K562 (cell line): ENCODE measurements around the gene MITF. TPM values are rescaled to one million over a fixed set of nuclear protein-coding genes. Genes with fewer than 3 reads are reported as not detected.

Source experiments
- CAMTA2 ChIP-seq: fragments of 250-450 bp; sonication (Bioruptor Pico); conservative IDR thresholded peaks from 2 replicates; pipeline ENCODE4 v1.5.1; 2022
- CBX1 ChIP-seq: sonication (generic); IDR thresholded peaks from 2 replicates; pipeline ENCODE4 v1.6.1; 2016; ENCODE audit warnings: antibody characterized with exemption, low read depth, mild to moderate bottlenecking
- CCAR2 ChIP-seq: fragments of 200-400 bp; formaldehyde crosslinking; IDR thresholded peaks from 2 replicates; pipeline ENCODE4 v1.6.1; 2017; ENCODE audit warnings: mild to moderate bottlenecking, low read depth, low read length
- CHD2 ChIP-seq: IDR thresholded peaks from 2 replicates; pipeline ENCODE4 v1.6.1; 2011; ENCODE audit warnings: low read depth, low read length
- ETS1 ChIP-seq: conservative IDR thresholded peaks from 2 replicates; pipeline ENCODE4 v1.6.1; 2011; ENCODE audit warnings: low read depth, mild to moderate bottlenecking, low read length; ENCODE audit not compliant: control insufficient read depth
- HCFC1 ChIP-seq: IDR thresholded peaks from 2 replicates; pipeline ENCODE4 v1.6.1; 2012; ENCODE audit warnings: low read depth, low read length, improper control_type of control experiment
- KAT7 ChIP-seq: sonication (generic); formaldehyde crosslinking; IDR thresholded peaks from 2 replicates; pipeline ENCODE4 v1.8.0; 2022; ENCODE audit warnings: missing genetic modification reagents, mild to moderate bottlenecking, borderline replicate concordance
- MNT ChIP-seq, 2 experiments: fragments of 450-650 bp; conservative IDR thresholded peaks; 2 replicates each; pipeline ENCODE4 v1.6.1; 2017; ENCODE audit warnings: mild to moderate bottlenecking in 2 of 2, moderate library complexity in 2 of 2
- NR2C2 ChIP-seq, 2 experiments: fragments of 200-800 bp in 1 of 2; sonication (Bioruptor generic) in 1 of 2; sonication (generic) in 1 of 2; formaldehyde crosslinking in 1 of 2; IDR thresholded peaks; 2 replicates each; pipeline versions ENCODE4 v1.6.1 to v1.8.0; 2016 to 2022; ENCODE audit warnings: mild to moderate bottlenecking in 1 of 2, missing compliant biosample characterization in 1 of 2, missing genetic modification characterization in 1 of 2, missing genetic modification reagents in 1 of 2
- PBX2 ChIP-seq, 2 experiments: IDR thresholded peaks in 1 of 2; conservative IDR thresholded peaks in 1 of 2; 2 replicates each; pipeline ENCODE4 v1.6.1; 2016; ENCODE audit warnings: low read depth in 2 of 2, mild to moderate bottlenecking in 1 of 2, missing compliant biosample characterization in 1 of 2, missing genetic modification characterization in 1 of 2, moderate library complexity in 1 of 2
- SMAD4 ChIP-seq: fragments of 250-450 bp; sonication (Bioruptor Pico); conservative IDR thresholded peaks from 2 replicates; pipeline ENCODE4 v1.8.0; 2021; ENCODE audit warnings: inconsistent platforms, mild to moderate bottlenecking, moderate library complexity
- TFAP4 ChIP-seq: sonication (generic); formaldehyde crosslinking; IDR thresholded peaks from 2 replicates; pipeline ENCODE4 v1.8.0; 2022; ENCODE audit warnings: missing genetic modification reagents, mild to moderate bottlenecking, moderate library complexity, borderline replicate concordance
- THRB ChIP-seq: fragments of 450-650 bp; formaldehyde crosslinking; conservative IDR thresholded peaks from 2 replicates; pipeline ENCODE4 v1.4.0; 2022; ENCODE audit warnings: mild to moderate bottlenecking, missing genetic modification characterization
- TRIM25 ChIP-seq: fragments of 450-650 bp; IDR thresholded peaks from 2 replicates; pipeline ENCODE4 v1.7.0; 2016; ENCODE audit warnings: borderline replicate concordance
- YBX1 ChIP-seq: fragments of 450-650 bp; IDR thresholded peaks from 2 replicates; pipeline ENCODE4 v1.7.1; 2016; ENCODE audit warnings: mild to moderate bottlenecking
- ZKSCAN3 ChIP-seq: fragments of 250-450 bp; sonication (Bioruptor Pico); IDR thresholded peaks from 2 replicates; pipeline ENCODE4 v1.4.0; 2020
- polyA plus RNA-seq, 8 experiments: library from polyadenylated mRNA; depleted of rRNA in 4 of 8; stranded (reverse) in 5 of 8; unstranded in 3 of 8; fragments of >200 nt; fragmentation: Nextera tagmentation in 2 of 8; fragmentation: Illumina TruSeq in 1 of 8; extraction: Ambion mirVana in 2 of 8; extraction: Trizol in 1 of 8; gene quantifications; 2 replicates each; pipeline versions ENCODE4 v1.2.1 to v1.2.3, GENCODE V29; 2011 to 2014; ENCODE audit warnings: inconsistent platforms in 1 of 8, missing spikeins in 1 of 8
- total RNA-seq, 7 experiments: library from RNA; depleted of rRNA in 6 of 7; stranded (reverse); fragments of >200 nt in 6 of 7; fragmentation: Illumina TruSeq in 2 of 7; extraction: Trizol in 2 of 7; gene quantifications; 2 replicates each; pipeline versions ENCODE4 v1.2.1 to v1.2.3, GENCODE V29; 2011 to 2021; ENCODE audit warnings: low replicate concordance in 1 of 7

The MITF gene
- total and polyA plus RNA-seq, 9 of the 15 experiments (the other 6 are each of a cell fraction or from before 2014, with no cell fraction given), result 5.6 to 14.9 (median 11.1) TPM

- TF ChIP-seq SMAD4 (CRISPR knock-in tag), result peak; percentile 70
- no peak for TF ChIP-seq TRIM25
- TF ChIP-seq THRB, result no peak
- no peak for TF ChIP-seq ZKSCAN3 (CRISPR knock-in tag)
- no peak for TF ChIP-seq CBX1
- no peak for TF ChIP-seq NR2C2 (CRISPR knock-in tag; IDR thresholded peaks at IDR 0.05)
- no peak for TF ChIP-seq NR2C2 (tag; IDR thresholded peaks at IDR 0.05)
- TF ChIP-seq KAT7 (CRISPR knock-in tag), result 0 out of 2 replicates have a peak, but pooled peaks have one; percentile 37
- TF ChIP-seq MNT (conservative IDR thresholded peaks at IDR 0.05), result peak in 1 of 2 experiments; percentile 55; a peak in 2 of 4 replicates
- TF ChIP-seq PBX2 (CRISPR knock-in tag; IDR thresholded peaks at IDR 0.05; ENCODE audit: low read depth), result no peak
- peak; percentile 94 for TF ChIP-seq PBX2 (tag; conservative IDR thresholded peaks at IDR 0.05; ENCODE audit: low read depth)
- no peak for TF ChIP-seq CAMTA2 (CRISPR knock-in tag)
- TF ChIP-seq TFAP4 (CRISPR knock-in tag), result 0 out of 2 replicates have a peak, but pooled peaks have one; percentile 11
- TF ChIP-seq YBX1, result no peak
- TF ChIP-seq HCFC1, result no peak
- no peak for TF ChIP-seq ETS1
- TF ChIP-seq CHD2, result no peak
- no peak for TF ChIP-seq CCAR2
Measured at GRCh38 chr3:69791919-69792399, 52.7 kb downstream of the MITF start (continued).
